GM12874 (cell line): ENCODE measurements around the gene CDCA5.

Source experiments
- TF ChIP-seq, protein P1 (sequence below): IDR thresholded peaks from 2 replicates; pipeline ENCODE4 v1.5.1; 2011; ENCODE audit warnings: low read depth, mild to moderate bottlenecking, control low read depth, low read length, moderate library complexity; ENCODE audit not compliant: insufficient read depth

The CDCA5 gene

DNA sequence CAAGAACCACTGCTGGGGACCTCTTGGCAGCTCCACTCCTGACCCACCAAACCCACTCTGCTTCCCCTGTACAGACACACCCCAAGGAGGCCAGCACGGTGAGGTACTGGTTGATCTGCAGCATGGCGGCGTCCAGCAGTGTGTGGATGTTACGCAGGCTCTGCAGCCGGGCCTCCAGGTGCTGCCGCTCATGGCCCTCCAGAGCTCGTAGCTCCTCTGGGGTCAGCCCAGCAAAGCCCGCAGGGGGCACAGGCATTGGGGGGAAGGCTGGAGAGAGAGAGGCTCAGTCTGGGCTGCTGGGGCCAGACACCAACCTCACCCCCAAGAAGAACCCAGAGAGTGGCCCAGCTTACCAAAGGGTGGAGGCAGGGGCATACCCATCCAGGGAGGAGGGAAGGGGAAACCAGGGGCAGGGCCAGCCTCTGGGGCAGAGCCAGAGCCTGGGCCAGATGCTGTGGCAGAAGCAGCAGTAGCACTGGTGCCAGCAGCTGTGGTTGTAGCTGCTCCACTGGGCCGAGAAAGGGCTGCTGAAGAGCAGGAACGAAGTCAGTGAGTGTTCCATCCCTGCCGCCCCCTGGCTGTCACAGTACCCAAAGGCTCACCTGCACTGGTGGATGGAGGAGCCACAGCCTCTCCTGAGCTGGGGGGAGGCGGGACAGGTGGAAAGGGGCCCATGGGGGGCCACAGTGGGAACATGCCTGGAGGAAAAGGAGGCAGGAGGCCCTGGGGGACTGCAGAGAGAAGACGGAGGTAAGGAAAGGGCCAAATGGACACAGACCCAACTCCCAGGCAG lies 46.0 kb upstream of the CDCA5 start:
- TF ChIP-seq, protein P1, sequence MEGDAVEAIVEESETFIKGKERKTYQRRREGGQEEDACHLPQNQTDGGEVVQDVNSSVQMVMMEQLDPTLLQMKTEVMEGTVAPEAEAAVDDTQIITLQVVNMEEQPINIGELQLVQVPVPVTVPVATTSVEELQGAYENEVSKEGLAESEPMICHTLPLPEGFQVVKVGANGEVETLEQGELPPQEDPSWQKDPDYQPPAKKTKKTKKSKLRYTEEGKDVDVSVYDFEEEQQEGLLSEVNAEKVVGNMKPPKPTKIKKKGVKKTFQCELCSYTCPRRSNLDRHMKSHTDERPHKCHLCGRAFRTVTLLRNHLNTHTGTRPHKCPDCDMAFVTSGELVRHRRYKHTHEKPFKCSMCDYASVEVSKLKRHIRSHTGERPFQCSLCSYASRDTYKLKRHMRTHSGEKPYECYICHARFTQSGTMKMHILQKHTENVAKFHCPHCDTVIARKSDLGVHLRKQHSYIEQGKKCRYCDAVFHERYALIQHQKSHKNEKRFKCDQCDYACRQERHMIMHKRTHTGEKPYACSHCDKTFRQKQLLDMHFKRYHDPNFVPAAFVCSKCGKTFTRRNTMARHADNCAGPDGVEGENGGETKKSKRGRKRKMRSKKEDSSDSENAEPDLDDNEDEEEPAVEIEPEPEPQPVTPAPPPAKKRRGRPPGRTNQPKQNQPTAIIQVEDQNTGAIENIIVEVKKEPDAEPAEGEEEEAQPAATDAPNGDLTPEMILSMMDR: no peak

DNA sequence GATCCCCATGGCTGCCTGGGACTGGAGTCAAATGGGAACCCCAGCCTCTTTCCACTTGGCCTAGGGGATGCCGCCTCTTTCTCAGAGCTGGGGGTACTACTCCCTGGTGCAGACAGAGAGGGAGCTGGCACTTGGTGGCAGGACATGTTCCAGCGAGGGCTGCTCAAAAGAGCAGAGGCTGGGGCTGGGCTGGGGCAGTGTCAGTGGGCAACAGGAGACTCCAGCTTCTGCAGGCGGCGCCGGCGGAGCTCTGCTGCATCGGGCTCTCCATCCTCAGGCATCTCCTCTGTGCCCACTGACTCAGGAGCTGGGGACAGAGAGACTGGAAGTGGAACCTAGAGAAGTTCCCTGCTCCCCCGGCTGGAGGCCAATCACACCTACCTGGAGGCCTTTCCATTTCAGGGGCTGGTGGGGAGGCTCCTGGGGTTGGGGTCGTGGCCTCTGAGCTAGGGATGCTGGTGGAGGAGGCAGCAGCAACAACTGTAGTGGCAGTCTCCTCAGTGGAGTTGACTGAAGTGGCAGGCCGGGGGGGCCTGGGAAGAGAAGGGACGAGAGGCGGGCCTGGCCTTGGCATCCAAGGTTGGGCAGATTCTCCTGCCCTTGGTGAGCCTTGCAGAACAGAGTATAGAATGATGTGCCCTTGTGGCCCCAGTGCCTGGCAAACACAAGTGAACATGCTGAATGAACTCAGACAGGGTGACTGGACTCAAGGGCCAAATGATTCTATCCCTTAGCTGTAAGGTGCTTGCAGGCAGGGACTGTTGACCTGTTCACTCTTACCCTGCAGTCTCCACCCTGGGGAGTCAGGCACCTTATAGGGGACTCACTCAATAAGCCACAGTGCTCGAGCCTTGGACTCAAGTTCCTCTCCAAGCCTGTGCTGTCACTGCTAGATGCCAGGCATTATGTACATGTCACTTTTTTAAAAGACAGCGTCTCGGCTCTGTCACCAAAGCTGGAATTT lies 44.6 kb upstream of the CDCA5 start:
- TF ChIP-seq, protein P1: no peak

DNA sequence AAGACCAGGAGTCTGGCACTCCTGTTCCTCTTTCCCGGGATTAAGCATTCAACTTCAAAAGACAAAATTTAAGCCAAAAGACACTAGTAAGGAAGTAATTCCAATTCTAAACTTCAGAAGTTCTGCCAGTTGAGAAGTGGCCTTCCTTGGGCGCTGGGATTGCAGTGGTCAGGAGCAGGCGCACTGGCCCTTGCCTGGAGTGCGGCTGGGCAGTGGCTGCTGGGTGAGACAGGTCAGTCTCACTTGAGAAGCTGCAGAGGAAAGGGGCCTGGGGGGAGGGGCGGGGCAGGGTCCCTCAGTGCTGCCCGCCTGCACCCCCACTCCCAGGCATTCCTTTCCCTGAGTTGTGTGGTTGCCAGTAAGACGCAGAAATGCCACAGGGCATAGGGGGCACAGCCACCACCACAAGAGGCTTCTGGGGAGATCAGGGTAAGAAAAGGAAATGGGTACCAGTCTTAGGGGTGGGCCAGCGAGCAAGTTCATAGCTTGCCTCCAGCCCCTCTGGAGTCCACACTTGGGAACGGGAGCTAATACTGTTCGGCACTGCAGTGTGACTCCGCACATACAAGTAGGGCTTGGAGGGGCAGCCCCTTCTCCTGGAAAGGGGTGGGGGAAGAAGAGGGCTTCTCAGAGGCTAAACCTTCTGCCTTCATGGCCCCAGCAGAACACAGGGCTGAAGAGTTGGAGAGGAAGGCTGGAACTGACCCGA lies 43.8 kb upstream of the CDCA5 start:
- TF ChIP-seq, protein P1: no peak

DNA sequence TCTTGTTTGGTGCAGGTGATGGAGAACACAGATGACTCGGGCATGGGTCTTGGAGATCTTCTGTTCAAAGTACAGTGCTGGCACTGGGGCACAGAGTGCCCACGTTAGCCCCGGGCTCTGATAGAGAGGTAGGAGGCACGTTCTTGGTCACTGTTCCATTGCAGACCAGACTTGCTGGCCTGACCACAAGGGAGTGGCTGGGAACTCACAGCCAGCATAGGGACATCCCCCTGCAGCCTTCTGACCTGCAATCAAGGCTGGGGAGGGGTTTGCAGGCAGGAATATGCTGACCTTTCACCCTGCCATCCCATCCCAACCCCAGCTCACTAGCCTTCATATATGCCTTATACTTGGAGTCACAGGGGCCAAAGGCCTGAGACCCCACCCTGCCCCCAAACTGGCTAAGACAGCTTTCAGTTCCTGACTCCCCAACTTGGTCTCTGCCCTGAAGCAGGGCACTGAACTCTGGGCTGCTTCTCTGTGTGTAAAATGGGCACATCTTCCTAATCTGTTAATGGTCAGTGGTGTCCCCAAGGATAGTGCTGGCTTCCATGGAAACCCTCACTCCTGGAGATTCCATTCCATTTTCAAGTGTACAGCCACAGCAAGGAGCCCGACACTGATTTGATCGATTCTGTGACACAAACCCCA lies 42.9 kb upstream of the CDCA5 start:
- TF ChIP-seq, protein P1: no peak

DNA sequence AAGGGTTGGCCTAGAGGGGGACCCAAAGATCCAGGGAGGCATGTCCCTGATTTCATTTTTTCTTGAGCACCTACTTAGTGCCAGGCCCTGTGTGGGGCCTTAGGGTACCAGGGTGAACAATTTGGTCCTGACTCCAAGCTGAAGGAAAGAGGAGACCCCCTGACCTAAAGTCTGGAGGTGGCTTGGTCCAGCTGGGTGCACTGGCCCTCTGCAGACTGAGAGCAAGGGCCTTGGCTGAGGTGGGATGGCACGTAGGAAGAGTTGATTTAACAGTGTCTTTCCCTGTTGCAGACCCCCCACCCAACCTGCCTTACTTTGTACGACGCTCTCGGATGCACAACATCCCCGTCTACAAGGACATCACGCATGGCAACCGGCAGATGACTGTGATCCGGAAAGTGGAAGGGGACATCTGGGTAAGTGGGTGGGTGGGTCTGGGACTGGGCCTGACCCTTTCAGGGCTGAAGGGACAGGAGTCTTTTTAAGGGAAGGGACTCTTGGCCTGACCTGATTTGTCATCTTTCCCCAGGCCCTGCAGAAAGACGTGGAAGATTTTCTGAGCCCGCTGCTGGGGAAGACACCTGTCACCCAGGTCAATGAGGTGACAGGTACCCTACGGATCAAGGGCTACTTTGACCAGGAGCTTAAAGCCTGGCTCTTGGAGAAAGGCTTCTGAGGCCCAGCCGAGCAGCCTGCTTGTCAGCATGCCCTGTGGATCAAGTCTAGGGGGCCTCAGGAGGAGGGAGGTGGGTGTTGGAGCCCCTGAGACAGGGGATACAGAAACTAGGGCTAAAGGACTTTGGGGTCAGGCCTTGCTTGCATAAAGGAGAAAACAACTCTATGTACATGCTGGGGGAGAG lies 41.6 kb upstream of the CDCA5 start:
- TF ChIP-seq, protein P1: no peak

DNA sequence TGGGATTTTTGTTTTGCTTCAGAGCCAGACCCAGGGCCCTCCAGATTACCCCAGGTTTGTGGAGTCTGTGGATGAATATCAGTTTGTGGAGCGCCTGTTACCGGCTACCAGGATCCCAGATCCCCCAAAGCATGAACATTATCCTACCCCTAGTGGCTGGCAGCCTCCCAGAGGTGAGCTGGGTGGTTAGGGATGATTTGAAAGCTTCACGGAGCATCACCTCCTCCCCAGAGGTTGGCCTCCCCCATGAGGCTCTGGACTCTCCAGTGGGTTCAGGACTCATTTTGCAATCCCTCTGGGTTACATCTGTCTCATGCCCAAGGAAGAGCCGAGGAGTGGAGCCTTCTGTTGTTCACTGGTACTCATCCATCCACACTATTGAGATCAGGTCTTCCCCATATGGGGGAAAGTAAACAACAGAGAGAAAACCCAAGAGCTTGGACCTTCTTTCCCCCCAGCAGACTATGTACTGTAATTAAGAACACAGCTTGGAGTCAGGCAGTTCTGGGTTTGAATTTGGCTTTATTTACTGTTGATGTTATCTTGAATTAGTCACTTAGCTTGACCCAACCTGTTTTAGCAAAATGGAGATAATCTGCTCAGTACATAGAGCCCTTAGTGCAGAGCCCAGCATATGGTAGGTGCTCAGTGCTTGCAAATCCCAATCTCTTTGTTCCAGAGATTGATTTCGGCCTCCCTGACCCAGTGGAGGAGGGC lies 40.8 kb upstream of the CDCA5 start:
- TF ChIP-seq, protein P1: no peak
